WTC11 (cell line): Measurements from ENCODE around the gene TERF2IP. TPM values are rescaled to one million over a fixed set of nuclear protein-coding genes. Genes with fewer than 3 reads are reported as not detected.

Source experiments
- ATAC-seq: fragments of 200-7000 bp; cut with Tn5 transposase; 2 replicates; pipeline ENCODE4 v1.10.0; 2021; ENCODE audit warnings: mild to moderate bottlenecking, moderate library complexity
- Bru-seq: library from RNA; stranded (reverse); fragments of 400-500 nt; gene quantifications from one replicate; lab custom pipeline; 2021; lab: Mats Ljungman, UMichigan
- CTCF ChIA-PET: fragments of 300-600 bp; sonication (Branson Sonifier 250); formaldehyde crosslinking; loops from one replicate; lab custom pipeline; 2021; ENCODE audit warnings: antibody characterized with exemption; lab: Charles Lee
- POLR2A ChIA-PET: fragments of 350-600 bp; sonication (Branson Sonifier 250); formaldehyde crosslinking; loops from one replicate; lab custom pipeline; 2021; ENCODE audit warnings: antibody characterized with exemption; lab: Charles Lee
- DNase-seq: peaks from one replicate; pipeline ENCODE4 v3.0.0; 2021; ENCODE audit warnings: low spot score
- H3K27ac Mint-ChIP-seq: 2 replicates; pipeline ENCODE4 v1.8.0; 2021; ENCODE audit warnings: mixed read lengths
- H3K27me3 Mint-ChIP-seq: 2 replicates; pipeline ENCODE4 v1.8.0; 2021; ENCODE audit warnings: low read depth, mild to moderate bottlenecking, moderate library complexity, mixed read lengths
- H3K36me3 Mint-ChIP-seq: 2 replicates; pipeline ENCODE4 v1.8.0; 2021; ENCODE audit warnings: mixed read lengths
- H3K4me1 Mint-ChIP-seq: 2 replicates; pipeline ENCODE4 v1.8.0; 2022; ENCODE audit warnings: mixed read lengths
- H3K4me3 Mint-ChIP-seq: 2 replicates; pipeline ENCODE4 v1.8.0; 2021; ENCODE audit warnings: mild to moderate bottlenecking, moderate library complexity, mixed read lengths
- H3K9me3 Mint-ChIP-seq: 2 replicates; pipeline ENCODE4 v1.8.0; 2021; ENCODE audit warnings: mixed read lengths
- ATF1 ChIP-seq: sonication (generic); formaldehyde crosslinking; IDR thresholded peaks from 2 replicates; pipeline ENCODE4 v1.8.1; 2023; ENCODE audit warnings: mild to moderate bottlenecking, moderate library complexity, missing genetic modification reagents
- ATF2 ChIP-seq: sonication (generic); formaldehyde crosslinking; IDR thresholded peaks from 2 replicates; pipeline ENCODE4 v1.8.1; 2022; ENCODE audit warnings: low read depth, missing genetic modification reagents, borderline replicate concordance
- ATF3 ChIP-seq: sonication (generic); formaldehyde crosslinking; conservative IDR thresholded peaks from 2 replicates; pipeline ENCODE4 v1.8.1; 2022; ENCODE audit warnings: mild to moderate bottlenecking, missing genetic modification reagents
- ELF4 ChIP-seq: sonication (generic); formaldehyde crosslinking; IDR thresholded peaks from 2 replicates; pipeline ENCODE4 v1.8.1; 2022; ENCODE audit warnings: low read depth, mild to moderate bottlenecking, moderate library complexity, missing genetic modification reagents
- FOXP4 ChIP-seq: sonication (generic); formaldehyde crosslinking; IDR thresholded peaks from 2 replicates; pipeline ENCODE4 v1.8.0; 2022; ENCODE audit warnings: mild to moderate bottlenecking, missing genetic modification reagents
- GRHL2 ChIP-seq: fragments of 250-450 bp; sonication (Bioruptor Pico); IDR thresholded peaks from 2 replicates; pipeline ENCODE4 v1.8.0; 2022; ENCODE audit warnings: mild to moderate bottlenecking, moderate library complexity; ENCODE audit not compliant: insufficient replicate concordance, severe bottlenecking
- GTF2I ChIP-seq: fragments of 250-450 bp; sonication (Bioruptor Pico); conservative IDR thresholded peaks from 2 replicates; pipeline ENCODE4 v1.4.0; 2021; ENCODE audit warnings: mild to moderate bottlenecking
- HMGA2 ChIP-seq: fragments of 250-450 bp; sonication (Bioruptor Pico); IDR thresholded peaks from 2 replicates; pipeline ENCODE4 v1.4.0; 2021; ENCODE audit warnings: mild to moderate bottlenecking, moderate library complexity
- IRF2 ChIP-seq: sonication (generic); formaldehyde crosslinking; IDR thresholded peaks from 2 replicates; pipeline ENCODE4 v1.8.0; 2022; ENCODE audit warnings: low read depth, missing genetic modification reagents, borderline replicate concordance
- JAZF1 ChIP-seq: fragments of 250-450 bp; sonication (Bioruptor Pico); IDR thresholded peaks from 2 replicates; pipeline ENCODE4 v1.9.0; 2021; ENCODE audit warnings: moderate library complexity, mild to moderate bottlenecking, inconsistent platforms
- MXD4 ChIP-seq: fragments of 250-450 bp; sonication (Bioruptor Pico); IDR thresholded peaks from 2 replicates; pipeline ENCODE4 v1.8.0; 2021; ENCODE audit warnings: mild to moderate bottlenecking, moderate library complexity, borderline replicate concordance
- NFATC4 ChIP-seq: fragments of 250-450 bp; sonication (Bioruptor Pico); IDR thresholded peaks from 2 replicates; pipeline ENCODE4 v1.9.0; 2021; ENCODE audit warnings: mild to moderate bottlenecking
- NR1H2 ChIP-seq: sonication (generic); formaldehyde crosslinking; IDR thresholded peaks from 2 replicates; pipeline ENCODE4 v1.9.0; 2021; ENCODE audit warnings: mild to moderate bottlenecking, moderate library complexity, missing genetic modification reagents
- PRRX2 ChIP-seq: fragments of 250-450 bp; sonication (Bioruptor Pico); IDR thresholded peaks from 2 replicates; pipeline ENCODE4 v1.8.0; 2021; ENCODE audit warnings: mild to moderate bottlenecking
- SMAD4 ChIP-seq: sonication (generic); formaldehyde crosslinking; IDR thresholded peaks from 2 replicates; pipeline ENCODE4 v1.8.0; 2022; ENCODE audit warnings: mild to moderate bottlenecking, missing genetic modification reagents
- TCF7 ChIP-seq: sonication (generic); formaldehyde crosslinking; IDR thresholded peaks from 2 replicates; pipeline ENCODE4 v1.8.0; 2022; ENCODE audit warnings: mild to moderate bottlenecking, low read depth, missing genetic modification reagents, moderate library complexity
- TEAD4 ChIP-seq: sonication (generic); formaldehyde crosslinking; IDR thresholded peaks from 2 replicates; pipeline ENCODE4 v1.8.0; 2022; ENCODE audit warnings: mild to moderate bottlenecking, missing genetic modification reagents
- USF1 ChIP-seq: sonication (generic); formaldehyde crosslinking; IDR thresholded peaks from 2 replicates; pipeline ENCODE4 v1.8.0; 2022; ENCODE audit warnings: mild to moderate bottlenecking, missing genetic modification reagents
- ZNF121 ChIP-seq: sonication (generic); formaldehyde crosslinking; IDR thresholded peaks from 2 replicates; pipeline ENCODE4 v1.8.0; 2023; ENCODE audit warnings: missing genetic modification reagents
- ZNF263 ChIP-seq: sonication (generic); formaldehyde crosslinking; IDR thresholded peaks from 2 replicates; pipeline ENCODE4 v1.8.1; 2022; ENCODE audit warnings: low read depth, mild to moderate bottlenecking, moderate library complexity, missing genetic modification reagents
- ZNF671 ChIP-seq: fragments of 250-450 bp; sonication (Bioruptor Pico); IDR thresholded peaks from 2 replicates; pipeline ENCODE4 v1.8.0; 2021; ENCODE audit warnings: mild to moderate bottlenecking
- long read RNA-seq, 3 experiments: library from RNA in 1 of 3; library from capped mRNA in 1 of 3; library from polyadenylated mRNA in 1 of 3; unstranded in 2 of 3; stranded (forward) in 1 of 3; transcript quantifications; one replicate each; pipeline ENCODE4 v2.0.0, GENCODE V29; 2021
- total RNA-seq: library from RNA; stranded (reverse); gene quantifications from 3 replicates; pipeline ENCODE4 v1.2.3, GENCODE V29; 2021
- TF ChIP-seq, protein P1 (sequence below): fragments of 250-450 bp; sonication (Bioruptor Pico); IDR thresholded peaks from 2 replicates; pipeline ENCODE4 v1.9.0; 2021; ENCODE audit warnings: moderate library complexity, mild to moderate bottlenecking, inconsistent platforms, borderline replicate concordance
- TF ChIP-seq, protein P2 (sequence below): sonication (generic); formaldehyde crosslinking; IDR thresholded peaks from 2 replicates; pipeline ENCODE4 v1.8.1; 2022; ENCODE audit warnings: mild to moderate bottlenecking, moderate library complexity, missing genetic modification reagents
- TF ChIP-seq, protein P3 (sequence below): fragments of 200-600 bp; IDR thresholded peaks from 2 replicates; pipeline ENCODE4 v1.8.0; 2022; ENCODE audit warnings: antibody characterized with exemption
- TF ChIP-seq, protein P4 (sequence below): sonication (generic); formaldehyde crosslinking; IDR thresholded peaks from 2 replicates; pipeline ENCODE4 v1.8.0; 2023; ENCODE audit warnings: missing genetic modification reagents

Gene TERF2IP, protein sequence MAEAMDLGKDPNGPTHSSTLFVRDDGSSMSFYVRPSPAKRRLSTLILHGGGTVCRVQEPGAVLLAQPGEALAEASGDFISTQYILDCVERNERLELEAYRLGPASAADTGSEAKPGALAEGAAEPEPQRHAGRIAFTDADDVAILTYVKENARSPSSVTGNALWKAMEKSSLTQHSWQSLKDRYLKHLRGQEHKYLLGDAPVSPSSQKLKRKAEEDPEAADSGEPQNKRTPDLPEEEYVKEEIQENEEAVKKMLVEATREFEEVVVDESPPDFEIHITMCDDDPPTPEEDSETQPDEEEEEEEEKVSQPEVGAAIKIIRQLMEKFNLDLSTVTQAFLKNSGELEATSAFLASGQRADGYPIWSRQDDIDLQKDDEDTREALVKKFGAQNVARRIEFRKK
- total RNA-seq: 14.7 to 15.2 TPM (median 14.7 TPM) in 3 replicates
- percentile 89 among the genes with signal in this experiment for Bru-seq, nascent RNA
- long read RNA-seq, experiment 1, transcript TERF2IP-201 (3 exons, 2,118 nt): major isoform, 76 of 84 reads
- long read RNA-seq, experiment 1, partial matches to known transcripts: 2 of 84 reads
- long read RNA-seq, experiment 1, other reads (novel, unspliced or antisense): 6 of 84 reads
- long read RNA-seq, experiment 2, transcript TERF2IP-201 (3 exons, 2,118 nt): major isoform, 22 of 30 reads
- long read RNA-seq, experiment 2, partial matches to known transcripts: 1 of 30 reads
- long read RNA-seq, experiment 2, other reads (novel, unspliced or antisense): 7 of 30 reads
- long read RNA-seq, experiment 3, partial matches to known transcripts: 5 of 7 reads
- long read RNA-seq, experiment 3, other reads (novel, unspliced or antisense): 0 of 7 reads

- Mint-ChIP-seq H3K27me3 (no peaks in the 10 kb centered on the region), H3K4me1 (peaks cover 33% of the 10 kb centered on the region), H3K9me3 (no peaks in the 10 kb centered on the region), H3K27ac (peak within 1 kb of the TSS; percentile 99), H3K36me3 (peaks cover 28% of the 10 kb centered on the region), H3K4me3 (peak within 1 kb of the TSS; percentile 99)
- peak; percentile 92 for DNase-seq
- ChIA-PET CTCF (interaction anchor here (0.7 to 2.3 kb wide), 6 partner anchors 25 to 131 kb away, joined by 3 to 9 read pairs (median 4); partner anchors contain the start of gene ADAT1), POLR2A (interaction anchor here (0.5 to 2.3 kb wide), 8 partner anchors 16 to 1948 kb away, joined by 3 to 11 read pairs (median 4); partner anchors contain the start of genes ADAT1 and CHST6)
- peak; percentile 94 for ATAC-seq
- TF ChIP-seq, protein P1, sequence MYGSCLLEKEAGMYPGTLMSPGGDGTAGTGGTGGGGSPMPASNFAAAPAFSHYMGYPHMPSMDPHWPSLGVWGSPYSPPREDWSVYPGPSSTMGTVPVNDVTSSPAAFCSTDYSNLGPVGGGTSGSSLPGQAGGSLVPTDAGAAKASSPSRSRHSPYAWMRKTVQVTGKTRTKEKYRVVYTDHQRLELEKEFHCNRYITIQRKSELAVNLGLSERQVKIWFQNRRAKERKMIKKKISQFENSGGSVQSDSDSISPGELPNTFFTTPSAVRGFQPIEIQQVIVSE (CRISPR knock-in tag): no peak
- TF ChIP-seq GTF2I (CRISPR knock-in tag): no peak
- TF ChIP-seq ZNF671: no peak
- no peak for TF ChIP-seq ZNF121 (CRISPR knock-in tag)
- no peak for TF ChIP-seq JAZF1 (CRISPR knock-in tag)
- no peak for TF ChIP-seq GRHL2 (CRISPR knock-in tag)
- no peak for TF ChIP-seq ZNF263 (CRISPR knock-in tag)
- TF ChIP-seq, protein P2, sequence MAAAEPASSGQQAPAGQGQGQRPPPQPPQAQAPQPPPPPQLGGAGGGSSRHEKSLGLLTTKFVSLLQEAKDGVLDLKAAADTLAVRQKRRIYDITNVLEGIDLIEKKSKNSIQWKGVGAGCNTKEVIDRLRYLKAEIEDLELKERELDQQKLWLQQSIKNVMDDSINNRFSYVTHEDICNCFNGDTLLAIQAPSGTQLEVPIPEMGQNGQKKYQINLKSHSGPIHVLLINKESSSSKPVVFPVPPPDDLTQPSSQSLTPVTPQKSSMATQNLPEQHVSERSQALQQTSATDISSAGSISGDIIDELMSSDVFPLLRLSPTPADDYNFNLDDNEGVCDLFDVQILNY (CRISPR knock-in tag): peak; percentile 61; the same call in 1 of the 2 replicates
- no peak for TF ChIP-seq SMAD4 (CRISPR knock-in tag)
- TF ChIP-seq, protein P3, sequence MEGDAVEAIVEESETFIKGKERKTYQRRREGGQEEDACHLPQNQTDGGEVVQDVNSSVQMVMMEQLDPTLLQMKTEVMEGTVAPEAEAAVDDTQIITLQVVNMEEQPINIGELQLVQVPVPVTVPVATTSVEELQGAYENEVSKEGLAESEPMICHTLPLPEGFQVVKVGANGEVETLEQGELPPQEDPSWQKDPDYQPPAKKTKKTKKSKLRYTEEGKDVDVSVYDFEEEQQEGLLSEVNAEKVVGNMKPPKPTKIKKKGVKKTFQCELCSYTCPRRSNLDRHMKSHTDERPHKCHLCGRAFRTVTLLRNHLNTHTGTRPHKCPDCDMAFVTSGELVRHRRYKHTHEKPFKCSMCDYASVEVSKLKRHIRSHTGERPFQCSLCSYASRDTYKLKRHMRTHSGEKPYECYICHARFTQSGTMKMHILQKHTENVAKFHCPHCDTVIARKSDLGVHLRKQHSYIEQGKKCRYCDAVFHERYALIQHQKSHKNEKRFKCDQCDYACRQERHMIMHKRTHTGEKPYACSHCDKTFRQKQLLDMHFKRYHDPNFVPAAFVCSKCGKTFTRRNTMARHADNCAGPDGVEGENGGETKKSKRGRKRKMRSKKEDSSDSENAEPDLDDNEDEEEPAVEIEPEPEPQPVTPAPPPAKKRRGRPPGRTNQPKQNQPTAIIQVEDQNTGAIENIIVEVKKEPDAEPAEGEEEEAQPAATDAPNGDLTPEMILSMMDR: no peak
- TF ChIP-seq TCF7 (CRISPR knock-in tag): no peak
- no peak for TF ChIP-seq TEAD4
- no peak for TF ChIP-seq NFATC4 (CRISPR knock-in tag)
- TF ChIP-seq PRRX2: no peak
- no peak for TF ChIP-seq NR1H2 (CRISPR knock-in tag)
- TF ChIP-seq FOXP4 (CRISPR knock-in tag): no peak; the same call in 1 of the 2 replicates
- TF ChIP-seq ATF3 (CRISPR knock-in tag): no peak
- no peak for TF ChIP-seq MXD4
- peak; percentile 58; the same call in 1 of the 2 replicates for TF ChIP-seq ATF1 (CRISPR knock-in tag)
- no peak for TF ChIP-seq ATF2 (CRISPR knock-in tag)
- no peak; the same call in 1 of the 2 replicates for TF ChIP-seq IRF2 (CRISPR knock-in tag)
- TF ChIP-seq ELF4: no peak
- no peak for TF ChIP-seq HMGA2 (CRISPR knock-in tag)
- TF ChIP-seq, protein P4, sequence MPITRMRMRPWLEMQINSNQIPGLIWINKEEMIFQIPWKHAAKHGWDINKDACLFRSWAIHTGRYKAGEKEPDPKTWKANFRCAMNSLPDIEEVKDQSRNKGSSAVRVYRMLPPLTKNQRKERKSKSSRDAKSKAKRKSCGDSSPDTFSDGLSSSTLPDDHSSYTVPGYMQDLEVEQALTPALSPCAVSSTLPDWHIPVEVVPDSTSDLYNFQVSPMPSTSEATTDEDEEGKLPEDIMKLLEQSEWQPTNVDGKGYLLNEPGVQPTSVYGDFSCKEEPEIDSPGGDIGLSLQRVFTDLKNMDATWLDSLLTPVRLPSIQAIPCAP (CRISPR knock-in tag): peak; percentile 56; the same call in 1 of the 2 replicates
- peak; percentile 54; the same call in 1 of the 2 replicates for TF ChIP-seq USF1 (CRISPR knock-in tag)
These were observed at the start of gene TERF2IP, which contains the start of gene KARS1 for GRCh38 chr16:75647492-75648264. Gene TERF2IP (plus strand): TSS chr16:75647773. CDS start chr16:75647883, 110 bp downstream. Gene KARS1 (minus strand): TSS chr16:75647665. CDS start chr16:75647639, 26 bp downstream.
